Stimulated activated CD4-positive, alpha-beta T cell treated with anti-CD3 and anti-CD28 coated beads, Interleukin-4, amount 100 ng/mL, for 1 hour (primary cell): Measurements from ENCODE around the gene METTL25B.
"Not testable (repeated sequence)": the region's sequence is repeated elsewhere in the genome, so short reads cannot be mapped to it uniquely, and the experiment has no call there.

Experiments
- DNase-seq: peaks from one replicate; pipeline ENCODE4 v3.0.0-alpha.2; 2020

The METTL25B gene

DNA sequence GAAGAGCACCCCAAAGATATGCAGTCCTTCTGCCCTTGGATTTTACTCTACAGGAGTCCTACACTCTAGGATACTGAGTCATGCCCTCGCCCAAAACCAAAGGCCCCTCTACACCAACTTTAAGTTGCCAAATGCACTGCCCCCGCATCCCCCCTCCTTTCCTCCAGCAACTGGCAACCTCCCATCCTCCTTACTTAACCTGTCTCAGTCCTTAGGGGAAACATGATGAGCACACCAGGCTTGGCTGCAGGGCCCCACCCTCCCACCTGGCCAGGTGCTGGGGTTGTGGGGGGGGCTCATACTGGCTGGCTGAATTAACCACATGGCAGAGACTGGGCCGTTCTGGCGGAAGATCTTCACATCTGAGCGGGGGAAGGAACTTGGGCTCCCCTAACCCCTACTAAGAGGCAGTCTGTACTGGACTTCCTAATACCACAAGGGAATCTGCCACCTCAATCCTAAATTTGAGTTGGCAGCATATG is 22.0 kb downstream of the METTL25B start:
- DNase-seq, result peak; percentile 53

DNA sequence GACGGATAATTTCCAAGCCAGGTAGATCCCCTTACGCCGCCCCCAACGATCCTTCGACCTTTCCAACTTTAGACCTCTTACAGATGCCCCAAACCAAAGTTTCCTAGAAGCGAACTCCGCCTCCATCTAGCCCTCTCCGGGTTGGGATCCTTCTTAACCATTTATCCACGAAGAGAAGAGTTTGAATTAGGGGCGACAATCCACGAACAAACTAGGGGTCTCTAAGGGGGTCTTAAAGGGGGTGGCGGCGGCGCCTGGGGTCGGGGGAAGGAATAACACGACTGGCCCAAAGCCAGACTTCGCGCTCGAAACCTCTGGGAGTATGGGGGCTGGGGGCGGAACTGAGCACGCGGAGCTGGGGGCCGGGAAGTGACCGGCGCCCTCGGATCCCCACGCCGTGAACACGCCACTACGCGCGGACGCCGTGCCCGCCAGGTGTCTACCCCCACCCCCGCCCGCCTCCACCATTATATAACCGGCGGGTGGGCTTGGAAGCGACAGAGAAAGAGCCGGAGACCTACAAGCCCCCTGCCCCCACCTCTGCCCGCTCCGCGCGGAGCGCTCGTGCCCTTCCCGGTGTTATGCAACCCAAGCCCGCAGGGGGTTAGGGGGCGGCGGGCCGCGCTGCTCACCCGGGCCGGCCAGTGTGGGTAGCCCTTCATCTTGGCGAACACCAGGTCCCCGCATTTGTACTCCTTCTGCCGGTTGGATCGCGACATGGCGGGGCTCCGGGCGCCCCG is 22.6 kb downstream of the METTL25B start:
- peak; percentile 51 for DNase-seq

- DNase-seq, result no peak
Observed at GRCh38 chr1:156751451-156751756, 23.1 kb downstream of the METTL25B start, which contains the start of gene HDGF. Gene HDGF (minus strand): TSS chr1:156751675. CDS start chr1:156751429, 246 bp downstream.

DNA sequence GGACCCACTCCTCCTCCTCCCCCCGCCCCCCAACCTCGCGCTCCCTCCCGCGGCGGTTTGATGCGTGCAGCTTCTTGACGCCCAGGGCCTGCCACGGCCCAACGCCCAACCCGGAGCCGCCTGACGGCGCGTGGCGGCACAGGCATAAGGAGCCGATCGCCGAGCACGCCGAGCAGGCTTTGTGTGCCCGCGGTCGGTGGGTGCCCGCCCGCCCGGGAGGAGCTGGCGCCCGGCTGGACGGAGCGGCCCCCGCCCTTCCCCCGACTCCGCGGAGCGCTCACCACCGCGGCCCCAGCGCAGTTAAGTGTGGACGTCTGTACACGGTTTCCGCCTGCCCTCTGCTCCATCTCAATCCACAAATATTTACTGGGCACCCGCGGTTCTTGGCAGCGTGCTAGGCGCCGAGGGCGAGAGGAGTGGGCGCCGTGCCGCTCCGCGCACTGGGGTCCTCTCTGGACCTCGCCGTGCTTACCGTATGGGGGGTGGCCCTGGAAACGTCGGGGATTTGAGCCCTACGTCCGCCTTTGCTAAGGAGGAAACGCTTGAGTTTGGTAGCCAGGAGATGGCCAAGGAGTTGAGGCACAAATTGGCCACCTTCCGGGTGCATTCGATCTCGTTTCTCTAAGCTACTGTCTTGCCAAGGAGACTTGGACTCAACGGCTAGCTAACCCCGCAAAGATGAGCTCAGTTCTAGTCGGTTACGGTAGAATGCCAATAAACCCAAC is 23.6 kb downstream of the METTL25B start:
- peak; percentile 98 for DNase-seq

- DNase-seq, result no peak
Observed at GRCh38 chr1:156752843-156753482, 24.7 kb downstream of the METTL25B start.

- DNase-seq, result no peak
Observed at GRCh38 chr1:156754219-156754618, 25.9 kb downstream of the METTL25B start.

GRCh38 chr1:156755527-156755950 is 27.3 kb downstream of the METTL25B start:
- no peak for DNase-seq

GRCh38 chr1:156756355-156756754 is 28.1 kb downstream of the METTL25B start:
- DNase-seq, result no peak

GRCh38 chr1:156757572-156758253 is 29.4 kb downstream of the METTL25B start:
- not testable (repeated sequence) for DNase-seq

DNA sequence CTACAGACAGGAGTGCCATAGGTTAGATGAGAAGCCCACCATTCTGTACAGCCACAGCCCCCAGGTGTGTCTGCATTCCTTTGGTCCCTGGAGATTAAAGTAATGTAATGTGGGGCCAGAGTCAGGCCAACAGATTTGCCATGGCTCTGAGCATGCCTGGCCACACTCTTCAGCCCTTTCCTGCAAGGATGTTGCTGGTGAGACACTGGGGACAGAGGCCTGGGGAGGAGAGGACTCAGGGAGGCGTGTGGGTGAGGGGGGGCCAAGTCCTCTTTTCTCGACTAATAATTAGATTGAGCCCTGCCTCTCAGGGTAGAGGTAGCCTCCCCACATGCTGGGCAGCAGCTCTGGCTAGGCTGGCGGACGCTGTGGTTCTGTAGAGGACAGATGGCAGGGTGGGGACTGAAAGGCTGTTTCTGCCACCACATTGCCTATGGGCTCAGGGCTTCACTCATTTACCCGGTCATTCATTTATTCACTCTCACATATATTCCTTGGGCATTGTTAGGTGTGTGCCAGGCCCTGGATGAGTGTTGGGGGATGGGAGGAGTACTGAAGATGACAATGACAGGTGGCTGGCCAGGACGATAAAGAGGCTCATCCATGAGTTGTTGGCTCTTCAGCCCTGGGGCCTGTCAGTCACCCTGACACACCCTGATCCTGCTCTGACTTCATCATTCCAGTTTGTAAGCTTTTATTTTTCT is 32.0 kb downstream of the METTL25B start:
- DNase-seq, result no peak

- DNase-seq, result no peak
Observed at GRCh38 chr1:156760796-156761104, 32.5 kb downstream of the METTL25B start.

- not testable (repeated sequence) for DNase-seq
Observed at GRCh38 chr1:156765136-156765535, 36.9 kb downstream of the METTL25B start.

DNA sequence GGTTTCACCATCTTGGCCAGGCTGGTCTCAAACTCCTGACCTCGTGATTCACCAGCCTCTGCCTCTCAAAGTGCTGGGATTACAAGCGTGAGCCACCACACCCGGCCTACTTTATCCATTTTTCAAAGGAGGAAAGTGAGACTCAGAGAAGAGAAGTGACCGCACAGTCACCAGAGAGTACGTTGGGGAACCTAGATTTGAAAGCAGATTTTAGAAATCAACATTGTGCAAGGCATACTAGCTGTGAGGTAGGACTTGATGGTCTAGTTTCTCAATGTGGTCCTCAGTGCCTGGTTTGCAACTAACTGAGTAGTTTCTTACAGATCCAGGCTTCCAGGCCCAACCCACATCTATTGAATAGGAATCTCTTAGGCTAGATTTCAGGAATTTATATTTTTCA is 37.4 kb downstream of the METTL25B start:
- DNase-seq, result no peak

DNA sequence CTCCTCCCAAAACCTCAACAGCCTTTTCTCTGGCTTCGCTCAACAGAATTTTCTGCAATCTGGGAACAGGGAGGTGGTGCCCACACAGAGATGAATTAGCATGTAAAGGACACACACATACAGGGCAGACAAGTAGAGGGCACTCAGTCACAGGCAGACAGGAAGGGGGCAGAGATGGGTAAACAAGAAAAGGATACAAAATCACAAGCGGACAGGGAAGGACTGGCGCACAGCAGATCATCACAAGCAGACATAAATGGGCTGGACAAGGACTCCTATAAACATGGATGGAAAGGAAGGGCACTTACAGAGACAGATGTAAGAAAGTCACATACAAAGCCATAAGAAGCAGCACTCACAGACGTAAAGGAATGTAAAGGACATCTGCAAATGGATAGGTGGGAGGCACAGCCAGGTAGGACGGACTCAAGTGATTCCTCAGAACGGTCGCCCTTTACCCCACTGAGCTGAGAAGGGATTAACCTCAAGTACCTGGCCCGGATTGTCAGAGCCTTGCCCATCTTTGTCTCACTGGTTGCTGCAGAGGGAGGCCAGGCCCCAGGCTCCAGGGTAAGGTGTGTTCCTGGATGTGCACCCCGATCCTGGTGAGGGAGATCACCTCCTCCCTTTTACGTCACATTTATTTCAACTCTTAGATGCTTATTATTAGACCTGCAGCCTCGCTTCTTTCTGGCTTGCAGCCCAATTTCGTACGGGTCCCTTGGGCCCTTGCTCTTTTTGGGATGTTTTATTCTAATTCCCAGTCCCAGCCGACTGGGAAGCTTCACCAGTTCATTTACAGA is 38.2 kb downstream of the METTL25B start:
- DNase-seq, result no peak

- peak; percentile 92 for DNase-seq
Observed at GRCh38 chr1:156767101-156767878, 39.0 kb downstream of the METTL25B start, which contains the start of gene PRCC. Gene PRCC (plus strand): TSS chr1:156767535. CDS start chr1:156767772, 237 bp downstream.

DNA sequence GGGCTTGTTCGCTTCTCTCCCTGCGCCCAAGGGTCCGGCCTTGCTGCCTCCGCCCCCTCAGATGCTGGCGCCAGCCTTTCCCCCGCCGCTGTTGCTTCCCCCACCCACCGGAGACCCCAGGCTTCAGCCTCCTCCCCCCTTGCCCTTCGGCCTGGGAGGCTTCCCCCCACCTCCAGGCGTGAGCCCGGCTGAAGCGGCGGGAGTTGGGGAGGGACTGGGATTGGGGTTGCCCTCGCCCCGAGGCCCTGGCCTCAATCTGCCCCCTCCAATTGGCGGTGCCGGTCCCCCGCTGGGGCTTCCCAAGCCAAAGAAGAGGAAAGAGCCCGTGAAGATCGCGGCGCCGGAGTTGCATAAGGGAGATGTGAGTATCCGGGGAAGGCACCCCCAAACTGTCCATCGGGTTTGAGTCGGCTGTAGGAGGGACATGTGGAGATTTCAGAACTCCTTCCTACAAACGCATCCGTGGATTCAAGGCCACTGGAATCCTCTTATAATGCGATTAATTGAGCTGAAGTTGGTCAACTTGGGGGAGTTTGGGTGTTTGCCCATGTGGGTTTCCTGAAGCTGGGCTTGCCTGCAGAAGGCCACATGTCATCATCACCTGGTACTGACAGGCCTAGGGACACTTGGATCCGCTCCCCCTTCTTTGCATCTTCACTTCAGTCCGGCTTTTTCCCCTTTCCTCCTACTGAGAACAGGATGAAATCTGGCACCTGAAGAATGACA is 39.8 kb downstream of the METTL25B start:
- peak; percentile 30 for DNase-seq

DNA sequence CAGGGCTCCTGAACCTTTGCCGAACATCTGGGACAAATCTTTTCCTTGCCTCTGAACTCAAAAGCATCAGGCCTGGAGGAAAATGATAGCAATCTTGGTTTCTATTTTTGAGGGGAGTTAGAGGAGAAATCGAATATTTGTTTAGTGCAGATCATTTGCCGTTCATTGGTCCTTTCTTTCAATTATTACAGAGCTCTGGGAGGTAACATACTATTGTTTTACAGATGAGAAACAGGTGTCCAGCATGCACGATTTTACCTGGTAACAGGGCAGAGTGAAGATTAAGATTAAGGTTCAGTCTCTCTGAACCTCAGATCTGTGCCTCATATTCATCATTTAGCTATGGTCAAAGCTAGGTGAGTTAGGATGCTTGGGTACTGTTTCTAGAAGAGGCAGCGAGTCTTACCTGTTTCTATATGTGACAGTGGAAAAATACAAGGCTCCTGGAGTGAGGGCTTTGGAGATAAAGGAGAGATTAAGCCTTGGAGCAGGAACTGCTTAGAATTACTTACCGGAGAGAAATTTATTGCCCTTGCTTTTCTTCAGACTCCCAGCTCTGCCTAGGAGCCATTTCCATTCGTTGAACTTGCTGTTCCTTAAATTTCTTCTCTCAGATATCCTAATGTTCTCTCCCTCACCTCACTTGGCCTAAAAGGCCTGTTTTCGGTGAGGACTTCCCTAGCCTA is 40.5 kb downstream of the METTL25B start:
- no peak for DNase-seq

- DNase-seq, result no peak
Observed at GRCh38 chr1:156772222-156772621, 44.0 kb downstream of the METTL25B start.

GRCh38 chr1:156772728-156773497 is 44.6 kb downstream of the METTL25B start:
- DNase-seq, result no peak
